ENCODE measurements around the gene VAV2.
A peak's percentile ranks its signal among the peaks of the same experiment; 100 is the strongest.
"Not testable (repeated sequence)": the region's sequence is repeated elsewhere in the genome, so short reads cannot be mapped to it uniquely, and the experiment has no call there.

VAV2 gene

GRCh38 chr9:133934482-133935232, 57.5 kb downstream of the VAV2 start:
- no peak for DNase-seq

- no peak for DNase-seq
Measured at GRCh38 chr9:133933426-133934026, 58.6 kb downstream of the VAV2 start.

- DNase-seq = peak; percentile 23 to 79
Measured at GRCh38 chr9:133932633-133933032, 59.5 kb downstream of the VAV2 start.

- DNase-seq = no peak
Measured at GRCh38 chr9:133932181-133932580, 59.9 kb downstream of the VAV2 start.

GRCh38 chr9:133930682-133931485, 61.2 kb downstream of the VAV2 start:
- DNase-seq = peak in 1 of 2 experiments; percentile 36

- no peak for DNase-seq
Measured at GRCh38 chr9:133930046-133930681, 62.0 kb downstream of the VAV2 start.

- no peak for DNase-seq
Measured at GRCh38 chr9:133929599-133929998, 62.5 kb downstream of the VAV2 start.

GRCh38 chr9:133928248-133928764, 63.8 kb downstream of the VAV2 start:
- DNase-seq = no peak

- DNase-seq = no peak
Measured at GRCh38 chr9:133927041-133927440, 65.1 kb downstream of the VAV2 start.

- no peak for DNase-seq
Measured at GRCh38 chr9:133926165-133926856, 65.8 kb downstream of the VAV2 start.

- DNase-seq = no peak
Measured at GRCh38 chr9:133924453-133924852, 67.7 kb downstream of the VAV2 start.

GRCh38 chr9:133923608-133924007, 68.5 kb downstream of the VAV2 start:
- not testable (repeated sequence) for DNase-seq

- no peak for DNase-seq
Measured at GRCh38 chr9:133921866-133922265, 70.3 kb downstream of the VAV2 start.

- no peak for DNase-seq
Measured at GRCh38 chr9:133920471-133920870, 71.7 kb downstream of the VAV2 start.

GRCh38 chr9:133919253-133920115, 72.6 kb downstream of the VAV2 start:
- DNase-seq = no peak

- no peak for DNase-seq
Measured at GRCh38 chr9:133918111-133918813, 73.9 kb downstream of the VAV2 start.

GRCh38 chr9:133917375-133917774, 74.7 kb downstream of the VAV2 start:
- no peak for DNase-seq

- no peak for DNase-seq
Measured at GRCh38 chr9:133916159-133916541, 76.0 kb downstream of the VAV2 start.

GRCh38 chr9:133915534-133916158, 76.5 kb downstream of the VAV2 start:
- no peak for DNase-seq
